GM12873 (cell line): ENCODE results near the gene ECI1.

ENCODE experiments used
- CTCF ChIP-seq: IDR thresholded peaks from 2 replicates; pipeline ENCODE4 v1.5.1; 2012; ENCODE audit warnings: low read depth, mild to moderate bottlenecking, moderate library complexity, low read length, control low read depth; ENCODE audit not compliant: insufficient read depth; ENCODE audit errors: missing control alignments

ECI1 gene

GRCh38 chr16:2195322-2196161, 55.8 kb downstream of the ECI1 start:
- no peak for TF ChIP-seq CTCF

GRCh38 chr16:2194852-2195321, 56.5 kb downstream of the ECI1 start:
- peak; percentile 76 for TF ChIP-seq CTCF

GRCh38 chr16:2194166-2194834, 57.1 kb downstream of the ECI1 start:
- TF ChIP-seq CTCF, result no peak

GRCh38 chr16:2191446-2191706, 60.0 kb downstream of the ECI1 start:
- no peak for TF ChIP-seq CTCF

- no peak for TF ChIP-seq CTCF
Measured at GRCh38 chr16:2190659-2191445, 60.5 kb downstream of the ECI1 start.

GRCh38 chr16:2190002-2190658, 61.3 kb downstream of the ECI1 start:
- TF ChIP-seq CTCF, result no peak
